Smooth muscle cell (in vitro differentiated cells): ENCODE results near the gene DUSP19. TPM values are rescaled to one million over a fixed set of nuclear protein-coding genes. Genes with fewer than 3 reads are reported as not detected.

Experiments used
- DNase-seq: peaks from one replicate; lab custom pipeline; 2025; ENCODE audit not compliant: unreplicated experiment; lab: John Stamatoyannopoulos, UW
- H2AFZ ChIP-seq: fragments of 200-600 bp; sonication (generic); 2 replicates; pipeline ENCODE4 v1.6.0; 2016; ENCODE audit warnings: antibody characterized with exemption, low read depth, mild to moderate bottlenecking
- H3F3A ChIP-seq: fragments of 200-600 bp; sonication (generic); 2 replicates; pipeline ENCODE4 v1.6.0; 2017; ENCODE audit warnings: antibody characterized with exemption, low read depth
- H3K27ac ChIP-seq: fragments of 200-600 bp; sonication (generic); 2 replicates; pipeline ENCODE4 v1.5.1; 2016; ENCODE audit warnings: low read depth, mild to moderate bottlenecking
- H3K27me3 ChIP-seq: fragments of 200-600 bp; sonication (generic); 2 replicates; pipeline ENCODE4 v1.6.1; 2016; ENCODE audit warnings: low read depth, mild to moderate bottlenecking
- H3K36me3 ChIP-seq: fragments of 200-600 bp; sonication (generic); 2 replicates; pipeline ENCODE4 v1.5.1; 2016; ENCODE audit warnings: low read depth
- H3K4me1 ChIP-seq: fragments of 200-600 bp; sonication (generic); 2 replicates; pipeline ENCODE4 v1.5.1; 2016; ENCODE audit warnings: low read depth
- H3K4me2 ChIP-seq: fragments of 200-600 bp; sonication (generic); 2 replicates; pipeline ENCODE4 v1.6.0; 2016; ENCODE audit warnings: mild to moderate bottlenecking
- H3K4me3 ChIP-seq: fragments of 200-600 bp; sonication (generic); 2 replicates; pipeline ENCODE4 v1.5.1; 2016; ENCODE audit warnings: mild to moderate bottlenecking
- H3K79me2 ChIP-seq: fragments of 200-600 bp; sonication (generic); 2 replicates; pipeline ENCODE4 v1.6.0; 2016; ENCODE audit warnings: low read depth, mild to moderate bottlenecking
- H3K9ac ChIP-seq: fragments of 200-600 bp; sonication (generic); 2 replicates; pipeline ENCODE4 v1.6.0; 2016; ENCODE audit warnings: low read depth
- H3K9me3 ChIP-seq: fragments of 200-600 bp; sonication (generic); replicated peaks from 2 replicates; pipeline ENCODE4 v1.5.1; 2016; ENCODE audit warnings: low read depth
- H4K20me1 ChIP-seq: fragments of 200-600 bp; sonication (generic); 2 replicates; pipeline ENCODE4 v1.6.0; 2016; ENCODE audit warnings: low read depth
- WGBS: methylation state at CpG from one replicate; pipeline ENCODE4 v1.1.7; 2016; ENCODE audit warnings: low lambda C conversion rate; 5-methylcytosine and 5-hydroxymethylcytosine counted together
- polyA plus RNA-seq: library from polyadenylated mRNA; unstranded; fragments of >200 nt; fragmentation: Nextera tagmentation; extraction: Ambion mirVana; gene quantifications from 2 replicates; pipeline ENCODE4 v1.2.1, GENCODE V29; 2016
- total RNA-seq: library from RNA; depleted of rRNA; stranded (reverse); fragments of >200 nt; gene quantifications from 2 replicates; pipeline ENCODE4 v1.2.3, GENCODE V29; 2014
- TF ChIP-seq, protein P1 (sequence below): fragments of 200-600 bp; sonication (generic); IDR thresholded peaks from 2 replicates; pipeline ENCODE4 v1.5.1; 2017; ENCODE audit warnings: borderline replicate concordance, mild to moderate bottlenecking, antibody characterized with exemption; ENCODE audit not compliant: insufficient read depth, poor library complexity, severe bottlenecking

The DUSP19 gene
- total and polyA plus RNA-seq, 2 experiments from 2014 or later: 0.70 to 1.2 TPM

DNA sequence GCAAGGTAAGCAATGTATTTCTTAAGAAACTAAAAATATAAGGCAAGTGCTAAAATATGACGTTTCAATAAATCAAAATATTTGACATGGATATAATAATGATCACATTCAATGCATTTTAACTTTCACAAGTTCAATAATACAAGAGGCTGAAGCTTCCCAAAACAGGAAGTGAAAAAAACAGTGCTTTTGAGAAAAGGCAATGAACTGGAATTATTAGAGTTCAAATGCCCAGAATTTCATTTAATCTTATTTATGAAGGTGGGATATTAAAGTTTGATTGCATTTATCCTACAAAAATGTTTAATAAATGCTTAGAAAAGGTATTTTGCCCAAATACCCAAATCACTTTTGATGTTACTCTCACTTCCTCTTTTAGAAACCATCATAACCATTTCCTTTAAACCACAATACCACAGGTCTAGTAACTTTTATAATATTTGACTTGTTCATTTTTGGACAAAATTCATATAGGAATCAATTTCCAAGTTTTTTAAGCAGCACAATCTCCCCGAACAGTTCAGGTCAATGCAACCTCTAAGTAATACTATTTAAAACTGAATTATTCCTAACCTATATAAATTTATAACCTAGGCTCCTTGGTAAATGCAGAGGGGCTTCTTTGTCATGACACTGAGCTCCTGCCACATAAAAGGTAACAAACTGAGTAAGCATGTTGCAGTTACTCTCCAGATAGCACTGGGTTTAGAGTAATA is 42.4 kb upstream of the DUSP19 start:
- Histone ChIP-seq H3K27ac (peak overlapping the region; percentile 93), H3K4me2 (peak overlapping the region; percentile 87), H3K79me2 (peaks cover 64% of the 10 kb centered on the region), H3K4me3 (peak overlapping the region; percentile 64), H3K4me1 (peaks cover 47% of the 10 kb centered on the region), H3K9me3 (no peaks in the 10 kb centered on the region), H4K20me1 (peaks cover 60% of the 10 kb centered on the region), H3K36me3 (no peaks in the 10 kb centered on the region), H3K9ac (peak overlapping the region; percentile 95), H2AFZ (no peak overlapping the region), H3F3A (peaks cover 16% of the 10 kb centered on the region), H3K27me3 (no peaks in the 10 kb centered on the region)
- TF ChIP-seq, protein P1, sequence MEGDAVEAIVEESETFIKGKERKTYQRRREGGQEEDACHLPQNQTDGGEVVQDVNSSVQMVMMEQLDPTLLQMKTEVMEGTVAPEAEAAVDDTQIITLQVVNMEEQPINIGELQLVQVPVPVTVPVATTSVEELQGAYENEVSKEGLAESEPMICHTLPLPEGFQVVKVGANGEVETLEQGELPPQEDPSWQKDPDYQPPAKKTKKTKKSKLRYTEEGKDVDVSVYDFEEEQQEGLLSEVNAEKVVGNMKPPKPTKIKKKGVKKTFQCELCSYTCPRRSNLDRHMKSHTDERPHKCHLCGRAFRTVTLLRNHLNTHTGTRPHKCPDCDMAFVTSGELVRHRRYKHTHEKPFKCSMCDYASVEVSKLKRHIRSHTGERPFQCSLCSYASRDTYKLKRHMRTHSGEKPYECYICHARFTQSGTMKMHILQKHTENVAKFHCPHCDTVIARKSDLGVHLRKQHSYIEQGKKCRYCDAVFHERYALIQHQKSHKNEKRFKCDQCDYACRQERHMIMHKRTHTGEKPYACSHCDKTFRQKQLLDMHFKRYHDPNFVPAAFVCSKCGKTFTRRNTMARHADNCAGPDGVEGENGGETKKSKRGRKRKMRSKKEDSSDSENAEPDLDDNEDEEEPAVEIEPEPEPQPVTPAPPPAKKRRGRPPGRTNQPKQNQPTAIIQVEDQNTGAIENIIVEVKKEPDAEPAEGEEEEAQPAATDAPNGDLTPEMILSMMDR: no peak
- 11% methylated on average over 2 of the region's 2 CpGs for WGBS
- no peak for DNase-seq

DNA sequence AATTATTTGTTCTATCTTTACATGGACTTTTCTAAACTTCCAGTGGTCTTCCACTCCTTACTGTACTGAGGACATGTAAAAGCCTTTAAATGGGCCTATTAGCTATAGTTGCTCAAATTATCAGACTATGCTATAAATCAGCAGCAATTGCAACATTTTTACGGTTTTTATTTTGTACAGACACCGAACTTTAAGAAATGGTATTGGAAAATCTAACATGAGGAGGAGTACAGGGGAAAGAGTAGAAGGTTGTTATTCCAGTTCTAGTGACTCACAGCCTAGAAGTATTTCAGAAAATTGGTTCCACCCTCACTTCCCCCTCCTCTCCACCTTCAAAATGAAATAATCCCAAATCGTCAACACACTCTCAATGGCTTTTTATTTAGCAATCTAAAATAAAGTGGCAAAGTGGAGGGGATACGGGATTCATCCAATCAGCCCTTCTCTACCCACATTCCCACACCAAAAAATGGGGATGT is 41.4 kb upstream of the DUSP19 start:
- no peaks in the 10 kb centered on the region for H3K36me3 ChIP-seq
- no peak for DNase-seq
- H3K27me3 ChIP-seq: no peaks in the 10 kb centered on the region
- H3K4me1 ChIP-seq: peaks cover 41% of the 10 kb centered on the region
- peaks cover 54% of the 10 kb centered on the region for H3K79me2 ChIP-seq
- peaks cover 16% of the 10 kb centered on the region for H3F3A ChIP-seq
- H4K20me1 ChIP-seq: peaks cover 50% of the 10 kb centered on the region
- WGBS: under 1% methylated on average over 4 of the region's 4 CpGs
- H3K4me3 ChIP-seq: peak overlapping the region; percentile 64
- H3K4me2 ChIP-seq: peak overlapping the region; percentile 87
- H2AFZ ChIP-seq: peak overlapping the region; percentile 48
- peak overlapping the region; percentile 95 for H3K9ac ChIP-seq
- H3K9me3 ChIP-seq: no peaks in the 10 kb centered on the region
- TF ChIP-seq, protein P1: no peak
- H3K27ac ChIP-seq: peak overlapping the region; percentile 93

DNA sequence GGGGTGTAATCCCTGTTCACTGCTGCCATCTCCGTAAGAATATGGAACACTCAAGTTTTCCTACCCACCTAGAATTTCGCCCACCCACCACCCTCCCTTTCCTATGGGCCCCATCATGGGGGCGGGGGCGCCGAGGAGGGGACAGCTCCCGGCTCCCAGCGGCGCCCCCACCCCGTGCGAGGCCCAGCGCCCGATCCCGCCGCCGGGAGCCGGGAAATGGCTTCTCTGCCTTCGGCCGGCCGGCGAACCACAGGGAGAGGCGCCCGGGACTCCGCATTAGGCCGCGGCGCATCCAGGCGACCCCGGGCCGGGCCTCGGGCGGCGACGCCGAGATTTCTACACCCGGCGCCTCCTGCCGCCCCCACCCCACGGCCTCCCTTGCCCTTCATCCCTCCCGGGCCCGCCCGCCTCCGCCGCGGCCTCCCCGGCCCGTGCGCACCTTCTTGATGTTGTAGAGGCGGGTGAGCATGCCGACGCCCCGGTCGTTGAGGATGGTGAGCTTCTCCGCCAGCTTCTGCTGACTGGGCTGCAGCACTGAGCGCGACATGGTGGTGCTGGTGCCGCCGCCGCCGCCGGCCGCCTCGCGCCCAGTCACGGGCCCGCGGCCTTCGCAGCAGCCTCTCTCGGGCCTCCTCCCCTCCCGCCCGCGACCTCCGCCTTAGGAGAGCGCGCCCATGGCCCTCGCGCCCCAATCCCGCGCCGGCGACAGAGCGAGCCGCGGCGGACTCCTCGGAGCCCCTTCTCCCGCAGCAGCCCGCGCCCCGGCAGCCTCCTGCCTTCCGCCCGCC is 40.8 kb upstream of the DUSP19 start:
- Histone ChIP-seq H3K4me1 (peaks cover 37% of the 10 kb centered on the region), H3K36me3 (no peaks in the 10 kb centered on the region), H4K20me1 (peaks cover 44% of the 10 kb centered on the region), H3K27ac (peak overlapping the region; percentile 93), H3K27me3 (no peaks in the 10 kb centered on the region), H2AFZ (peak overlapping the region; percentile 48), H3K79me2 (peaks cover 48% of the 10 kb centered on the region), H3K4me3 (peak overlapping the region; percentile 64), H3K9ac (peak overlapping the region; percentile 95), H3K9me3 (no peaks in the 10 kb centered on the region), H3F3A (peaks cover 16% of the 10 kb centered on the region), H3K4me2 (peak overlapping the region; percentile 87)
- peak; percentile 37 for DNase-seq
- TF ChIP-seq, protein P1: no peak
- WGBS: under 1% methylated on average over 47 of the region's 91 CpGs
